PC-9 (cell line): Measurements from ENCODE around the gene FBXO36.

Experiments used
- CTCF ChIP-seq: fragments of 200-600 bp; sonication (generic); conservative IDR thresholded peaks from 2 replicates; pipeline ENCODE4 v1.6.1; 2017; ENCODE audit warnings: mixed run types, antibody characterized with exemption, mild to moderate bottlenecking, moderate library complexity
- EZH2 ChIP-seq: fragments of 200-600 bp; sonication (generic); IDR thresholded peaks from 2 replicates; pipeline ENCODE4 v1.8.0; 2017; ENCODE audit warnings: antibody characterized with exemption, low read depth

- TF ChIP-seq CTCF (no peak), EZH2 (no peak)
Measured at GRCh38 chr2:230050136-230050535, 127.8 kb downstream of the FBXO36 start.
